ENCODE measurements around the gene ERAP2.
"Not testable (repeated sequence)": the region's sequence is repeated elsewhere in the genome, so short reads cannot be mapped to it uniquely, and the experiment has no call there.

Gene ERAP2

GRCh38 chr5:96863949-96864584 is 12.2 kb upstream of the ERAP2 start:
- no peak for DNase-seq (ENCODE audit: low read depth)

- DNase-seq (ENCODE audit: low read depth): no peak
Measured at GRCh38 chr5:96864922-96865530, 11.3 kb upstream of the ERAP2 start.

DNA sequence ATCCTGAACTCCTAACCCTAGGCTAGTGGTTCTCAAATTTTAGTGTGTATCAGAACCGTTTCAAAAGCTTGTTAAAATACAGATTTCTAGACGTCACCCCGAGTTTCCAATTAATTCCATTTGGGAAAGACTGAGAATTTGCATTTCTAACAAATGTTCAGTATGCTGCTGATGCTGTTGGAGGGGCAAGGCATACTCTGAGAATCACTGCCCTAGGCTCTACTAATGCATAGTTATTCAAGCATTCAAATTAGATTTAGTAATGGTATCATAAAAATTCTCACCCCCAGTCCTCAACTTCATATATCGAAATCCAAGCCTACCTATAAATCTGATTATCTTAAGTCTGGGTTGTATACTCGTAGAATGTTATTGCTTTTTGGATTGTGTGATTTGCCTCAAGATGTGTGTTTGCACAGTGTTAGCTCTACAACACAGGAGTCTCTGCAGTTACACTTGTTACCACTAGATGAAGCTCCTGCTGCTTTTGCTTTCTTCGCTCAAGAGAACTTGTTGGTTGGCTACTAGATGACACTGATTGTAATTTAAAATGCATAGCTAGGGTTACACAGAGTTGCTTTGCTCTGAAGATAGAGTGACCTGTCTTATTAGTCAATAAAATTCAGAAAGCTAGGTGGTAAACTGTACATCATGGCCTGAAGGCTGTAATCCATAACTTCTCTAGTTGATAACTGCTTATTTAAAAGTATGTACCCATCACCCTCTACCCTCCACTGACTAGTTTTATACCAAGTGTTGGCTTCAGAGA is 7.5 kb upstream of the ERAP2 start:
- DNase-seq (ENCODE audit: low read depth): no peak

- DNase-seq (ENCODE audit: low read depth): no peak
Measured at GRCh38 chr5:96869372-96869641, 7.0 kb upstream of the ERAP2 start.

DNA sequence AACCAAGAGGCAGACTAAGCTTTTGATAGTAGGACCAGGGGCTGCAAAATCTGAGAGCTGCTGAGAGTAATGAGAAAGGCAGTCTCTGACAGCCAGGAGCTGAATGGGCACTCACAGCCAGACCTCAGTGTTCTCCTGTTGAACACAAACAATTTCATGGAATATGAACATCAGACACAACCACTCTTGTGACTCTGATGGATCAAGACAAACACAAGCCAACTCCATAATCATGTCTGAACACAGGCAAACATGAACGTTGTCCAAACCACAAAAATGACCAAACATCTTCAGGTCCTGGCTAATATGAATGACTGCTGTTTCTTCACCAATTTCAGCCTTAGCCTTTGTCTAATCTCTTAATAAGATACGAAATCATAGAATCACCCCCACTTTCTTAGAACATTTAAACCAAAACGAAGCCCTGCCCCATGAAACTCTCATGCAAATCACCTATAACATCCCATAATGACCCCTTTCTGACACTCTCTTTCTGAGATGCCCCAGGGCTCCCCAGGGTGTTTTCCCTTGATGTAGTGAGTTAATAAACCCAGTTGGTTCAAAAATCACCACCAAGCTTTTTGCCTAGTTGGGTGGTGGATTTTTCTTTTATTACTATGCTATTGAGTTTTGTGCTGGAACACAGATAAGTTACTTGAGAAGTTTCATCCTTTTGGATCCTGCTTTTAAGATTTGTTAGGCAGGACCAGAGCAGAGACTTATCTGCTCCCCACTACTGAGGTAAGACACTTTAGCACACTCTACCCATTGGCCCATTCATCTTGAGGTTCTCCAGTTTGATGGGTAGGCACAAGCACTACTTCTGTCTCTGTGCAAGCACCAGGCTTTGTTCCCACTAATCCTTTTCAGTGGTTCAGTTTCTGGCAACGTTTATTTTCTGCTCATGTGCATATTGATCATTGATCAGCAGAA is 5.9 kb upstream of the ERAP2 start:
- DNase-seq (ENCODE audit: low read depth): no peak

GRCh38 chr5:96871027-96871399 is 5.3 kb upstream of the ERAP2 start:
- DNase-seq (ENCODE audit: low read depth): no peak

- no peak for DNase-seq (ENCODE audit: low read depth)
Measured at GRCh38 chr5:96871686-96872085, 4.6 kb upstream of the ERAP2 start.

DNA sequence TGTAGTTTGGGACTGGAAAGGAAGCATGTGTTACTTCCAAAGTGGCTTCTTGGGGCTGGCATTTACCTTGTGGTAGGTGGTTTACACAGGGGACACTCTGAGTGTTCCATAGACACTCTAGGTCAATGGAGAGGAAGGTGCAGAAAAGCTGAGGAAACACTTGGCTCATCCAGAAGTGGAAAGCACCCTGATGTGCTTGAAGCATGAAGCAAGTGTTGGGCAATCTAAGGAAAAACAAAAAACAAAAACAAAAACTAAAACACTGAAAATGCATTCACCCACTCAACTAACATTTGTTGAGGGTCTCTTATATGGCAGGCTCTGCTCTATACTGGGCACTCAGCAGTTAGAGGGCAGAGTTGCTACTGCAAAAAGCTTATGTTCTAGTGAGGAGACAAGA is 2.9 kb upstream of the ERAP2 start:
- DNase-seq (ENCODE audit: low read depth): no peak

DNA sequence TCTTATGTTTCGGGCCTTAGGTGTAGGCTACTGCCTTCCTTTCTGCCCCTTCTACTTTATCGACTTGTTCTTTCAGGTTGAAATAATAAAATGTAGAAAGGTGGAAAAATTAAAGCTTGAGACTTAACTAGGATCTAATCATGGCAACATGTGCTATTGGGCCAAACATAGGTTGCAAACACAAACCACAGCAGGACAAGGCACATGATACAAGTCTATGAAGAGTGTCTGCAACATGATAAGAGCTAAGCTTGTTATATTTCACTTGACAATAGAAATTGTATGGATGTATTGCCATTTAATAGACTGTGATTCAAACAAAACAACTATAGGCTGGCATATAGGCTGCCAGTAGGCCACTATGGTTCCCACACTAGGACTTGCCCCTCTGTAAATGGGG is 1.7 kb upstream of the ERAP2 start:
- DNase-seq (ENCODE audit: low read depth): no peak

DNA sequence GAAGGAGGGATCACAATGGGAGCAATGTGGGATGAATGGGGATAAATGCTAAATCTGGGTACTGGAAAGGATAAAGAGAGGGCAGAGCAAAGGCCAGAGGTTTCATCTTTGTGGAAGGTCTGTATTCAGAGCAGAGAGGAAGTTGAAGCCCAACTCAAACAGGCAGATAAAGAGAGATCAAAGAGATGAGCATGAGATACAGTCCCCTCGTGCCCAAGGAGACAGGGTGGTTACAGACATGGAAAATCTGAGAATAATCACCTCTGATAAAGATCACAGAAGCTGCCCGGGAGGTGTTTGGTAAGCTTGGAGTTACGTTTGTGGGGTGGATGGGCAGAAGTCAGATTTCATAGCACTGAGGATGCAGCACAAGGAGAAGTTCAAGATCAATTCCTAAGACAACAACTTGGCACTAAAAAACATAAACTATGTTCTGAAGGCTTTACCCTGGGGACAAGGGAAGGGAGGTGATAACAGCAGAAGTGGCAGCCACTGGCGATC is 459 bp upstream of the ERAP2 start:
- DNase-seq (ENCODE audit: low read depth): no peak

GRCh38 chr5:96876977-96877469 is 723 bp downstream of the ERAP2 start:
- DNase-seq (ENCODE audit: low read depth): not testable (repeated sequence)

DNA sequence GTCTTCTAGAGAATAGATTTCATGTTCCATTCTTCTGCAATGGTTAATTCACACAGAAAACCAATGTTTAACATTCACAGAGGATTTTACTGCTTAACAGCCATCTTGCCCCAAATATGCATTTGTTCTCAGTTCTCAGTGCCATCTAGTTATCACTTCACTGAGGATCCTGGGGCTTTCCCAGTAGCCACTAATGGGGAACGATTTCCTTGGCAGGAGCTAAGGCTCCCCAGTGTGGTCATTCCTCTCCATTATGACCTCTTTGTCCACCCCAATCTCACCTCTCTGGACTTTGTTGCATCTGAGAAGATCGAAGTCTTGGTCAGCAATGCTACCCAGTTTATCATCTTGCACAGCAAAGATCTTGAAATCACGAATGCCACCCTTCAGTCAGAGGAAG is 3.4 kb downstream of the ERAP2 start:
- DNase-seq (ENCODE audit: low read depth): no peak

DNA sequence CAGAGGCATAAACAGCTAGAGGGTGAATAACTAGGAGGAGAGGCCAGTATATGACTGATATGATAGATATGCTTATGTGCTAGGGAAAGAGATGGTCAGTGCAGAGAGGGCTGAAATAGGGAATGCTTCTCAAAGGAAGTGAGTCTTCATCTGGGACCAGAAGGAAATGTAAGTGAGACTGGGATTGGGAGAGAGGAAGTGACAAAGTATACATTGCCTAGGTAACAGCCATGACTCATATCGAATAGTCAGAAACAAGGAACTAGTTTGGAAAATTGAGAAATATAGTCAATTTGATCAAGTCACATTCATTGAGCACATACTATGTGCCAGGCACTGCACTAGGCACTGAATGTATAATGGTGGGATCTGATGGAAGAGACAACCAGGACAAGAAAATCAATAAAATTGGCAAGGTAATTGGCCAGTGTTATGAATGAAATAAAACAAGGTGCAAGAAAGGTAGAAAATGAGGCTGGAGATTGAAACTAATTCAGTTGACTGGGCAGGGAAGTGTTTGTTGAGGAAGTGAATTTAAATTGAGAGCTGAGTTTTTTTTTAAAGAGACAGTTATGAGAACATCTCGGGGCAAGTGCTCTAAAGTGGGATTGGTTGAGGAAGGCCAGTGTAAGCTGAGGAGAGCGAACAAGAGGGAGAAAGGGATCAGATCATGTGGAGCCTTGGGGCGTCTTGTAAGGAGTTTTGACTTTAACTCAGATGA is 4.3 kb downstream of the ERAP2 start:
- no peak for DNase-seq (ENCODE audit: low read depth)

- no peak for DNase-seq (ENCODE audit: low read depth)
Measured at GRCh38 chr5:96881511-96882115, 5.3 kb downstream of the ERAP2 start.

DNA sequence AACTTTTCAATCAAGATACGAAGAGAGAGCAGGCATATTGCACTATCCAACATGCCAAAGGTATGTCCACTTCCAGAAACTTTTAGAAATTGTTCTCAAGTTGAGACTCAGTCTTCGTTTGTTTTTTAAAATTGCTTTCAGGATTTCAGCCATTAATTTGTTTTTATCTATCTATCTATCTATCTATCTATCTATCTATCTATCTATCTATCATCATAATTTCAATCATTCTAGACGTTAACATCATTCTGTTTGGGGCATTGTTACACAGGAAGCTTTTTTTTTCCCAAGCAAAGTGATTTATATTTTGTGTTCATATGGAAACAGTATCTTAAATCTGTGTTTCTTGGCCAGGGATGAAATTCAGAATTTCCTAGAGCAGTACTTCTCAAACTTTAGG is 7.6 kb downstream of the ERAP2 start:
- no peak for DNase-seq (ENCODE audit: low read depth)

DNA sequence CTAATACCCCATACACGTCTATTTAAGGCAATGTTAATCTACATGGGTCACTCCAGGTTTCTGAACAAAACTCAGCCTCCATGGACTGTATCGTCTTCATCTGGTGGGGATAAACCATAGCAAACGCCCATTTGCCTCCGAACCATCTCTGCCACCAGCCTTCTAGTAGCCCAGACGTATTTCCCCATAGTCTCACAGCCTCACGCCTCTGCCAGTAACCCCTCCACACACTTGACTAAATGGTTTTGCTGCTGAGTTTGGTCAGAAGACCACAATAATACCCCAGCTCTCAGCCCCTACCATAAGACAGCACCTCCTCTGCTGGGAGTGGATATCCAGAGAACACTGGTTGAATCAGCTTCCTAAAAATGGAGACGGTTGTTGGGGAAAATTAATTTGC is 8.7 kb downstream of the ERAP2 start:
- no peak for DNase-seq (ENCODE audit: low read depth)

GRCh38 chr5:96885518-96886338 is 9.4 kb downstream of the ERAP2 start:
- no peak for DNase-seq (ENCODE audit: low read depth)

DNA sequence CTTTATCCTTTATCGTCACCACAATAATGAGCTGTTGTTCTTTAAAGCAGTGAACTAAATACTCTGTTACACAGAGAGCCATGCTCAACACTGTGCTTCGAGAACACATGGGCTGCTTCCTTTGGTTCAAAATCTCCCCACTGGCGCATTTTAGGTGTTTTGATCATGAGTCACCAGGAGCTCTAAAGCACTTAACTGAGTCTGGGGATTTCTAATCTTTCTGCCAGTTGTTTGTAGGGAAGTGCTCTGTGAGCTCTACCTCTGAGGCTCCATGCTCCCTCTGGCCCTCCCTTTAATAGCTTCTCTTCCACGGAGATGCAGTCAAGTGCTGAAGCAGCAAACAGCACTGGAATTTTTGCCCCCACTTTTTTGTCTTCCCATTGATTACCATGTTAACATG is 17.0 kb downstream of the ERAP2 start:
- DNase-seq (ENCODE audit: low read depth): no peak

GRCh38 chr5:96896276-96896675 is 20.0 kb downstream of the ERAP2 start:
- DNase-seq (ENCODE audit: low read depth): no peak

GRCh38 chr5:96896806-96897205 is 20.5 kb downstream of the ERAP2 start:
- no peak for DNase-seq (ENCODE audit: low read depth)

Measured in stimulated activated CD8-positive, alpha-beta memory T cell treated with anti-CD3 and anti-CD28 coated beads, Interleukin-15, amount 100 ng/mL, for 24 hours (primary cell).